ENCODE measurements around the gene CCR1.

Gene CCR1

DNA sequence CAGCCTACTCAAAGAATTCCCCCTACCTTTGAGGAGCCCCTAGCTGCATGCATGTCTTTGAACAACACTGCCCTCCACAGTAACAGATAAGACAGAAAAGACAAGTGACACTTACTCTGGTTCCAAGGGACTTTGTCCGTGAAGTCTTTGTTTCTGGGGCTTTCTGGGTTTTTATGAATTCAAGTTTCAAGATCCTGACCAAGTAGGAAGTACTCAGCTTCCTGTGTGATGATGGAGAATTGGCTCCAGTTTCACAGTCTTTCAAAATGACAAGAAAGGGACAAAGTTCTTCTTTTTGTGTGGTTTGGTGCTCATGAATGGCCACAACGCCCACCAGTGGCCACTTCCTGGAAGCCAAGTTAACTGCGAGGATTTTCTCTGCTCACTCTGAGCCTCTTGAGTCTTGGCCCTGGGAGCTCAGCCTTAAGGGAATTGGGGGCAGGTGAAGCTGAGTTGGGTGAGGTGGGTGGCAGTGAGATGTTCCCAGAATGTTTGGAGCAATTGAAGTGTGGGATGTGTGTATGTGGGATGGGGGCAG, at the start of gene CCR1:
Gene CCR1, minus strand, starts transcription at position 147 of the 538 bp plus-strand sequence. CDS start 4,000 bp downstream, outside the sequence.
- DNase-seq (ENCODE audit: low spot score), result peak; percentile 59

GRCh38 chr3:46252980-46253379, 44.9 kb upstream of the CCR1 start:
- DNase-seq (ENCODE audit: low spot score), result no peak

DNA sequence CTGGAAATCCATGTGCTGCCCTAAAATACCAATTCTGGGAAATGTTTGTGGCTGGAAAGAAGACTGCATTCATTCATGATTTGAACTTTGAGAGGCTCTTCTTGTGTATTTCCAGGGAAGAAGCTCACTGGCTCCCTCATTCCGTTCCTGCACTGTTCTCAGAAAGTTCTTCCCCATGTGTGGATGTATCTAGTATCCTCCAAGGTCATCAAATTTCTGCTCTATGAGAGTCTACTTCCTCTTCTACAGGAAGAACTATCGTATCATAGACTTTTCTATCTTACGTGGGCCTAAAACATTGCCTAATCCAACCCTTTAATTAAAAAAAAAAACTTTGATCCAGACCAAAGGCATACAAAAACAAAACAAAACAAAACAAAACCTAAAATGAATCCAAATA, 37.0 kb upstream of the CCR1 start:
- DNase-seq (ENCODE audit: low spot score), result no peak

GRCh38 chr3:46243560-46243959, 35.4 kb upstream of the CCR1 start:
- no peak for DNase-seq (ENCODE audit: low spot score)

GRCh38 chr3:46242120-46242519, 34.0 kb upstream of the CCR1 start, which contains the start of gene CCR3:
CCR3 (plus strand) TSS chr3:46242460; CDS start chr3:46265159, 22,699 bp downstream.
- DNase-seq (ENCODE audit: low spot score), result no peak

DNA sequence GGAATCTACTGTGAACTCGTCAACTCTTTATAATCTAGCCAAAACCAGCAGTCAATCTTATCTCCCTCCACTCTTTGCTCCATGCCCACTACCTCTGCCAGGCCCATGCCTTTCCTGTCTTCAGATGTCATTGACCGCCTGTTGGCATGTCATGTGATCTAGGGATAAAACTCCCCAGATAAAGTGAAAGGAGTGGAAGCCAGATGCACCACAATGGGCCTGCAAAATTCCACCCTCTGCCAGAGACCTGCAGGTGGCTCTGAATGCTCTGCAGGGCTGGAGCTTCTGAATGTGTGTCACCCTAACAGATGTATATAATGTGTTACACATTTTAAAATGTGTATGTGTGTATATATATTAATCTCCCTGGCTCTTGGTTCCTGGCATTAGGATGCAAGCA, 31.8 kb upstream of the CCR1 start:
- no peak for DNase-seq (ENCODE audit: low spot score)

DNA sequence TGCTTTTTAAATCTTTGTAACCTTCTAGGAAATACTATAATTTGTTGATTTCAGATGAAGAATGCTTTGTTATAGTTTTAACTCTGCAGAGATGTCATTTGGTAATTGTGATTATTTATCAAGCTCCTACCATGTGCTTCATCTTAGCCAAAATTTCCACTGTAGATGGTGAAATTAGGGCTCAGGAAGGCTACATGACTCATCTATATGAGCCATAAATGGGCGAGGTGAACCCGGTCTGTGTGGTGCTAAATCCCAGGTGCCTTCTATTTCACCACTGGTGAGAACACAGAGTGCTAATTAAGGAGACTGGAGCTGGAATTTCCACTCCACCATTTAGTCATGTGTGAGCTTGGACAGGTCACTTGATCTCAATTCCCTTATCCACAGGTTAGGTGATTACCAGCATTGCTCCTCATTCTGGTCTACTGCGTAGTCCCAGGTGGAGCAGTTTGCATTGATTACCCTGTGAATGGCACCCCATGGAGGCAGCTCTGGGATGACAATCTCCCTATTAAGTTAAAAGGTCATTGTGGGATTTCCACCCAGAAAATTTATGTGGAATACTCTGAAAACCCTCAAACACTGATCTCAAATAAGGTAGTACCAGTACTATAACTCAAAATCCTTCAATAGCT, 31.3 kb upstream of the CCR1 start:
- no peak for DNase-seq (ENCODE audit: low spot score)

GRCh38 chr3:46238386-46238785, 30.3 kb upstream of the CCR1 start:
- DNase-seq (ENCODE audit: low spot score), result no peak

DNA sequence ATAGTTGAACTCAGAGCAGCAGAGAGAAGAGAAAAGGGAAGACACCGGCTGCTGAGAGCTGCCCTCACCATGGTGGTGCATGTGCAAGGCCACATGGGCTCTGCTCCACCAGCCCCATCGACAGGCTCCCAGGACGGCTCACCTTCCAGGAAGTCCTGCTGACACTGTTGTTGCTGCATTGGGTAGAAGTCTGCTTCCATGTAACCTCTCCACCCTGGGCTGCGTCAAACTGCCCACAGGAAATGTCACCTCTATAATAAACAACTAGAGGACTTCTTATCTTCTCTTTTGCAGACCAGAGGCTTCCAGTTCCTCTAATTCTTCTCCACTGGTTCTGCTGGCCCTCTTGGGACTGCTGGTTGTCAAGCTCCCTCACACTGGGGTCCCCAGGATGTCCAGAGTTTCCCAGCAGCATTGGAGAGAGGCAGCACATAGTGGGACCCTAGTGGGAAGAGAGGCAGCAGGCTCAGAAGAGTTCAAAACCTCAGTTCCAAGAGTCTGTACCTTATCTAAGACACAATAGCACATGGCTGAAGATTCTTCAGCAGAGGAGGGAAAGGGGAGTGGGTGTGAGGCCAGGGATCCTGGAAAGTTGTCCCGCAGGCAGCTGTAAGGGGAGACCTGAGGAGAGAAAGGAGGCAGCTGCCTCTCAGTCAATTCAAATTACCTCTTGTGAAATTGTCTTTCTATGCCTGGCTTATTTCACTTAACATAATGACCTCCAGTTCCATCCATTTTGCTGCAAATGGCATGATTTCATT, 28.4 kb upstream of the CCR1 start:
- no peak for DNase-seq (ENCODE audit: low spot score)

DNA sequence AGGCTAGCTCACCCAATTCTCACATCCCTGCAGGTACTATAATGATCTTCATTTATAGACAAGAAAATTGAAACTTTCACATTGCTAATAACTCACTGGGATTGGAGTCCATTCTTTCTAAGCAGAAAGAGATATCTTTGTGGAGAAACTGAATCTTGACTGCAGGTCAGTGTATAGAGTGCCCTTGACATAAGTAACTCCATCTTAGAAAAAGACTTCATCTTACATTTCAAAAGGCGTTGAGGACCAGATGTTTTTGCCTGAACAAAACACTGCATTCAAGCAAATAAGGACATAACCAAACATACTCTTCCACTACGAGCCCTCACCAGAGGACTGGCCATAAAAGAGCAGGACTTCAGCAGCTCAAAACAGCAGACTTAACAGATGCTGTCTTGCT, 27.3 kb upstream of the CCR1 start:
- no peak for DNase-seq (ENCODE audit: low spot score)

- DNase-seq (ENCODE audit: low spot score), result no peak
These were observed 25.1 kb upstream of the CCR1 start for GRCh38 chr3:46233194-46233593.

DNA sequence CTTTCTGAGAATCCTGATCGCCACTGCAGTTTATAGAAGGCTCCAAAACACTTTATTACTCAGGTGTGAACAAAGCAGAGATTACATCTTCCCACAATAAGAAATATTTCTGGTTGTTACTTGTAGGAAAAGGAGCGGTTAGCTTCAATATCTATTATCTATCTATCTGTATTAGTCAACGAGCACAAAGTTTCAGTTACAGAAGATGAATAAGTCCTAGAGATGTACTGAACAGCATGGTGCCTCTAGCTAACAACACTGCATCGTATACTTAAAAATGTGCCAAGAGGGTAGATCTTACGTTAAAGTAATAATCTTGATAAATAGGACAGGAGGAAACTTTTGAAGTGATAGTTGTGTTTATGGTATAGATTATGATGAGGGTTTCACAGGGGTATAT, 23.2 kb upstream of the CCR1 start:
- DNase-seq (ENCODE audit: low spot score), result no peak

DNA sequence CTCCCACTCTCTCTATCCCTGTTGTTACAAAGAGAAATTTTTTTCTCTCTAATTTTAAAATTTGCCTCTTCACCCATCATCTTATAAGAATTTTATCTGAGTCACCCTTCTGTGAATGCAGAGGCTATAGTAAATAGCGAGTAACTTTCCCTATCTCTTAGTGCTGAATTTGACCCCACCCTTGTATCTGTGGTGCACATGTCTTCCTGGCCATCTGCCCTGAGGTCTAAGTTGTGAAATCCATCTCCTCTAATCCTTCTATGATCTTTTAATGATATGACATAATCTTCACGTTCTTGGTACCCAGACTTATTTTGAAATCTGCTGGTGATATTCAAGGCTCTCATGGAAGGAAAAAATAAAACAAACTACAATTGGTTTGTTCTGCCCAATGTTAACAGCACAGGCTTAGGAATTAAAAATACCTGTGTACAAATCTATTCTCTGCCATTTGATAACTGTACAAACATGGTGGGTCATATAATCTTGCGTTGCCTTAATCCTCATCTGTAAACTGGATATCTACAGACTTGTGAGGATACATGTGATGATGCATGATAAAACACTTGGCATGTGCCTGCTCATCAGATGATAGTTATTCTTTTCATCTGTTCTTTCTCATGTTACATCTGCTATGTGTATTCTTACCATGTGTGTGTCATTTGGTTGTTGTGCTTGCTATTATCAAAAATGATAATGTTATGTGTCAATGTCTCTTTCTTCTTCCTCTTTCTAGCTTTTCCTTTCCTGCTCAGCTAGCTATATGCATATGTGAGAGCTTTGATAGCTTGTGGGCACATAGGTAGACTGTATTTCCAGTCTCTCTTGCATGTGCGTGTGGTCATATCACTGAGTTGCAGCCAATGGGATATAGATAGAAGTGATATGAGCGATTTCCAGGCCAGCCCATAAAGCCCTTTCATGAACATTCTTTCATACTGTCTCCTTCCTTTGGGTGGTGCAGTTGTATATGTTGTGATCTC, 20.4 kb upstream of the CCR1 start:
- DNase-seq (ENCODE audit: low spot score), result no peak

- DNase-seq (ENCODE audit: low spot score), result no peak
These were observed 14.5 kb upstream of the CCR1 start for GRCh38 chr3:46222435-46223161.

DNA sequence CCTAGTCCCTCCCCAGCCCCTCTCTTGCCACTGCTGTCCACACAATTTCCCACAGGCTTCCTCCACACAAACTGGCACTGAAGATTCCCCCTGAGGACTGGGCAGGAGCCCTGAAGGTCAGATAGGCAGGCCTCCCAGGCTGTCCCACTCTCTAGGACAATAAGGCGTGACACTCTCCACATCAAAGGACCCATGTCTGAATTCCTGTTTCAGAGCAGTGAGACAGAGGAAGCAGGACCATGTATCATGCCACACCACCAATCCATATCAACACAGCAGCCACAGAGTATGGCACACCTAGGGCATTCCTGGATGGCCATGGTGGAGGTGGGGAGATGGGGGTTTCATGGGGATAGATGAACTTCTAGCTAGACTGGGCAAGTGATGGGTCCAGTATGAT, 13.8 kb upstream of the CCR1 start:
- DNase-seq (ENCODE audit: low spot score), result no peak

GRCh38 chr3:46221391-46221790, 13.3 kb upstream of the CCR1 start:
- DNase-seq (ENCODE audit: low spot score), result no peak

GRCh38 chr3:46218196-46218709, 10.1 kb upstream of the CCR1 start:
- no peak for DNase-seq (ENCODE audit: low spot score)

DNA sequence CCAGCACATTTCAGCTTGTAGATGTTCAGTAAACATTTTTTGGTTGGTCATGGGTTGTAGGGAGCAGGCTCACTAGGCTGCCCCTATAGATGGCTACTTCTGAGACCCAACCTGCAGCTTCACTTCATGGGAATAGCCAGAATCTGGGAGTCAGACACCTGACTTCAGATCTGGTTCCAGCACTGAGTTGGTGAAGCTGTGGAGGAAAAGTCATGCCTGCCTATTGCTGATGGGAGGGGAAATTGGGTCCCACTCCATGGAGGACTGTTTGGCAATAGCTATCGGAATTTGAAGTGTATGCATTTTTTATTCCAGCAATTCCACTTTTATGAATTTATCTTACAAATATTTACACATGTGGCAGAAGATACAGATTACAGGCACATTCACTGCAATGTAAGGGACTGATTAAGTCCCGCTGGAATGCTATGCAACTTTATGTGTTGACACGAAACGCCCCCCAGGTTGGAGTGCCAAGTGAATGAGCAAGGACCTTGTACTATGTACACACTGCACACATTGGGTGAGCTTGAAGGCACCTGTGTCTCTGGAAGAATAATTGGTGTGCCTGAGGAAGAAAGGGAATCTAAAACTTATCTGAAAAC, 7.8 kb upstream of the CCR1 start:
- DNase-seq (ENCODE audit: low spot score), result no peak

DNA sequence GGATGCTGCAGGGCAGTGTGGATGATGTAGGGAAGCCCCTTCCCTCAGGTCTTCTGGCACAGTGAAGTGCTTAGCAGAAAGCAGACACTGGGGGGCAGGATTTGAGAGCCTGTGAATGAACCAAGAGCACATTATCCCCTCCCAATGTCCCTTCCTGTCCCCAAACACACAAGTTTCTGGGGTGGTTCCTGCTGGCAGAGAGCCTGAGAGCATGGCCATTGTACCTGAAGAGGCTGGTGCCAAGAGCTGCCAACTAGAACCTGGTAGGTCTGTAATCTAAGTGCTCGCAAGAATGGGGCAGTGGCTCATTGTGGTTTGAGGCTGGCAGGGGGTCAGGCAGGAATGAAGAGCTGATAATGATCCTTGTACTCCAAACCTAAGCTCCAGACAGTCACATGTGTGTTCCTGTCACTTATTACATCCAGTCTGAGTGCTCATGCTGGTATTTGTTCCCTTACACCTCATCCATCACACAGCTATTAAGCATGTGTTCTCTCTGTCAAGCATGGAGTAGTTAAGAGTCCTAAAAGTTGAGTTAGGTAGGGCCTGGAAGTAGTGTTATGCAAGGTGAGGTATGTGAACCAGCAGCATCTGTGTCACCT, 6.7 kb upstream of the CCR1 start:
- DNase-seq (ENCODE audit: low spot score), result no peak

DNA sequence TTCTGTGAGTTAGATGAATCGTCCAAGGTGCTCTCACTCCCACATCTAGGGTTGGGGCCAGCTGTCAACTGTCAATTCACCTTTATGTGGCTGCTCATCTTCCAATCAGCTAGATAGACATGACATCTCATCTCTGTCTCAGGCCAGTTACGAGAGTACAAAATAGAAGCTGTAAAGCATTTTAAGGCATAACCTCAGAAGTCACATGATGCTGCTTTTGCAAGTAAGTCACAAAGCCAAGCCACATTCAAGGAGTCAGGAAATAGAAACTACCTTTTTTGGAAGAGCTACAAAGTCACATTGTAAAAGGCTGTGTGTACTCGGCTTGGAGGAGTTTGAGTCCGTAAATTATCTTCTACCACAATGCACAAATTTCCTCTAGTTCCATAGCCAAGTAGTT, 5.1 kb upstream of the CCR1 start:
- no peak for DNase-seq (ENCODE audit: low spot score)

Data from ecto neural progenitor cell (in vitro differentiated cells).